C4-2B (cell line): Measurements from ENCODE around the gene JAML.

Experiments used
- ZFX ChIP-seq: fragments of 450-650 bp; IDR thresholded peaks from 2 replicates; pipeline ENCODE4 v1.6.1; 2017
- TF ChIP-seq, protein P1 (sequence below): fragments of 450-650 bp; conservative IDR thresholded peaks from 2 replicates; pipeline ENCODE4 v1.5.1; 2017; ENCODE audit warnings: mild to moderate bottlenecking

DNA sequence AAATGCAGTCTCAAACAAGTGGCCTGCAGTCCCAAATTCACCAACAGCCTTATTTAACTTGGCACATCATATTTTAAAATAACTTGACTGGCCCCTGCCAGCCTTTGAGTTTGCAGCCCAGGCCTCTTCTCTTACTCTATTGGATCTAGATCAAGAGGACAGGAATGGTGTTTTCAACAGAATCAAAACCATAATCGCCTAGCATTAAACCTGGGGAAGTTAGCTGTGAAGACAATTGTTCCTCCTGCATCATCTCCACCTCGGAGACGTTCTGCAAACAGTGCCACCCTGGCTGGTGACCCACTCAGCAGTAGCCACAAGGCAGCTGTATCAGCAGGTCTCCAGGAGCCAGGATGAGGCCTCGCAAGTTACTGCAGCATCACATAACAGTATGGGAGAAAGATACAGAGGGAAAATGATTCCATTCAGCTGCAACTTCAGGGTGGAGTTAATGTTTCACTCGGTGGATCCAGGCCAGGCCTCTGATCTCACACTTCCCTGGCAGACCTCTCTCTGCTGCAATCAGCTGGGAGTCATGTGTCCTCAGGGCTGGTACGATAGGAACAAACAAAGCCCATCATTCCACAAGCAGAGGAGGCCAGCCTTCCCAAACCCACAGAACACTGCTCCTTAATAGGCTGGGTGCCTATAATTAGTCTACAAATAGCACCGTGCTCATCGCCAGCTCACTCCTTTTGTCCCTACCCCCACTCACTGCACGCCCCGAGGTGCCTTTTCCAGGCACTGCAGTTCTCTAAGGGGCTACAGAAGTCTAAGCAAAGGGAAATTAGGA lies 29.8 kb downstream of the JAML start:
- TF ChIP-seq, protein P1, sequence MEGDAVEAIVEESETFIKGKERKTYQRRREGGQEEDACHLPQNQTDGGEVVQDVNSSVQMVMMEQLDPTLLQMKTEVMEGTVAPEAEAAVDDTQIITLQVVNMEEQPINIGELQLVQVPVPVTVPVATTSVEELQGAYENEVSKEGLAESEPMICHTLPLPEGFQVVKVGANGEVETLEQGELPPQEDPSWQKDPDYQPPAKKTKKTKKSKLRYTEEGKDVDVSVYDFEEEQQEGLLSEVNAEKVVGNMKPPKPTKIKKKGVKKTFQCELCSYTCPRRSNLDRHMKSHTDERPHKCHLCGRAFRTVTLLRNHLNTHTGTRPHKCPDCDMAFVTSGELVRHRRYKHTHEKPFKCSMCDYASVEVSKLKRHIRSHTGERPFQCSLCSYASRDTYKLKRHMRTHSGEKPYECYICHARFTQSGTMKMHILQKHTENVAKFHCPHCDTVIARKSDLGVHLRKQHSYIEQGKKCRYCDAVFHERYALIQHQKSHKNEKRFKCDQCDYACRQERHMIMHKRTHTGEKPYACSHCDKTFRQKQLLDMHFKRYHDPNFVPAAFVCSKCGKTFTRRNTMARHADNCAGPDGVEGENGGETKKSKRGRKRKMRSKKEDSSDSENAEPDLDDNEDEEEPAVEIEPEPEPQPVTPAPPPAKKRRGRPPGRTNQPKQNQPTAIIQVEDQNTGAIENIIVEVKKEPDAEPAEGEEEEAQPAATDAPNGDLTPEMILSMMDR = no peak
- TF ChIP-seq ZFX = no peak
